Measurements from ENCODE around the gene HEATR9. TPM values are rescaled to one million over a fixed set of nuclear protein-coding genes. Genes with fewer than 3 reads are reported as not detected.

Gene HEATR9
- total RNA-seq, 3 donors from 2014 or later = not detected

DNA sequence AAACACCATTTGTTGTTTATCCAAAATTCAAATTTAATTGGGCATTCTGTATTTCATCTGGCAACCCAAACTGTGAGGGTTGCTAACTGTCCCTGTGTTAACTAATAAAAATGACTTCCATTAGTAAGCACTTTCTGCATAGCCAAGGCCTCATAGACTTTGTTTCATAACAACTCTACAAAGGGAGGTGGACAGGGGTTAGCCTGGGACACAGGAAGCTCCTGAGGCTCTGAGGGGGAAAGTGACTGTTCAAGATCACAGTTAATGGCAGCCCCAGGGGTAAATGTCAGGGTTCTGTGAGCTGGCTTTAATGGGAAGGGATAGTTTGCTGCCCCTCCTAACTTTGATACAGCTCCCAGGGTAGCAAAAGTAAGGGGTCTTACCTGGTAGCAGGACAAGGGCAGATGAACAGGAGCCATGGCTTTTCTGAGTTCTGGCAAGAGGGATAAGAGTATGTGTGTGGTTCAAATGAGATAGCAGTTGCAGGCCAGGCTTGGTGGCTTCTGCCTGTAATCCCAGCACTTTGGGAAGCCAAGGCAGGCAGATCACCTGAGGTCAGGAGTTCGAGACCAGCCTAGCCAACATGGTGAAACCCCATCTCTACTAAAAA, 2.2 kb downstream of the HEATR9 start:
- TF ChIP-seq CTCF (IDR thresholded peaks at IDR 0.05) = no peak
- ATAC-seq = no peak
- no peak for DNase-seq
- no peaks in the 10 kb centered on the region for H3K4me1 ChIP-seq (ENCODE audit: low read depth)
- no peak overlapping the region for H3K4me3 ChIP-seq
- H3K36me3 ChIP-seq (ENCODE audit: low read depth) = no peaks in the 10 kb centered on the region
- no peaks in the 10 kb centered on the region for H3K9me3 ChIP-seq
- intact Hi-C loops (cut with DNase I, micrococcal nuclease) = no loop called here

DNA sequence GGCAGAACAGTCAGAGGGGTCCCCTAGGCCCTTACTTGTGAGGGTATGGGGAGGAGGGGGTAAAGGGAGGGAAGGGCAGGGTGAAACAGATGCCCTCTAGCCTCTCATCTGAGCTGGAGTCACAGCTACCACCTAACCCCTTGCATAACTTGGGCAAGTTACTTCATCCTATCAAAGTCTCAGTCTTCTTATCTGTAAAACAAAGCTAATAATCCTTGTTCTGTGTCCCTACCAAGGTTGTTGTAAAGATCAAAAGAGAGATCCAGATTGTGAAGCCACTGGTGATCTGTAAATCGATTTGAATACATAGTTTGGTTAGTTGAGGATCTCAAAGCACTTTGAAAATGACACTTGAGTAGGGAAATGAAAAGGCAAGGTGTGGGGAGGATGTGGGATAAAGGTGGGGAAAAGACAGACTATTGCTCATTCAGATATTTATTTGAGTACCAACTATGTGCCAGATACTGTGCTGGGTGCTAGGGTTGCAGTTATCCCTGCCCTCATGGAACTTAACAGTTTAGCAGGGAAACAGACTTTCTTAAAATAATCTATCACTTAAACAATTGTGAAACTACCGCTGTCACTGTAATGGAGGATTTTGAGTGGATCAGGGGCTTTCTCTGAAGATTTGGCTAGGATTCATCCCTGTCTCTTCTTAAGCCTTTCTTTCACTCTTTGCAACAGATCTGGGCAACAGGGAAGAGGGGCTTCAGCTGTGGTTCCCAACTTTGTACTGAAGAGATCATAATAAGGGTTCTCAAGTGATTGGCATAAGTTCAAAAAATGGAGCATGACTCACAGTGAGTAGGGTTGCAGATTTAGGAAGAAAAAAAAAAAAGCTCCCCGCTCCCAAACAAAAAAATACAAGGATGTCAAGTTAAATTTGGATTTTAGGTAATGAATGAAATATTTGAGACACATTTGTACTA, 3.0 kb downstream of the HEATR9 start:
- Histone ChIP-seq H3K4me1 (ENCODE audit: low read depth) (no peaks in the 10 kb centered on the region), H3K4me3 (no peak overlapping the region), H3K36me3 (ENCODE audit: low read depth) (no peaks in the 10 kb centered on the region), H3K9me3 (no peaks in the 10 kb centered on the region)
- intact Hi-C loops (cut with DNase I, micrococcal nuclease) = no loop called here
- DNase-seq (no peak), ATAC-seq (no peak)
- no peak for TF ChIP-seq CTCF (IDR thresholded peaks at IDR 0.05)

- intact Hi-C loops (cut with DNase I, micrococcal nuclease) = no loop called here
- no peak for DNase-seq
- TF ChIP-seq CTCF (IDR thresholded peaks at IDR 0.05) = no peak
- H3K4me3 ChIP-seq = no peak overlapping the region
- no peak for ATAC-seq
- no peaks in the 10 kb centered on the region for H3K36me3 ChIP-seq (ENCODE audit: low read depth)
- no peaks in the 10 kb centered on the region for H3K4me1 ChIP-seq (ENCODE audit: low read depth)
- no peaks in the 10 kb centered on the region for H3K9me3 ChIP-seq
Observed at GRCh38 chr17:35864853-35865252, 3.8 kb downstream of the HEATR9 start.

DNA sequence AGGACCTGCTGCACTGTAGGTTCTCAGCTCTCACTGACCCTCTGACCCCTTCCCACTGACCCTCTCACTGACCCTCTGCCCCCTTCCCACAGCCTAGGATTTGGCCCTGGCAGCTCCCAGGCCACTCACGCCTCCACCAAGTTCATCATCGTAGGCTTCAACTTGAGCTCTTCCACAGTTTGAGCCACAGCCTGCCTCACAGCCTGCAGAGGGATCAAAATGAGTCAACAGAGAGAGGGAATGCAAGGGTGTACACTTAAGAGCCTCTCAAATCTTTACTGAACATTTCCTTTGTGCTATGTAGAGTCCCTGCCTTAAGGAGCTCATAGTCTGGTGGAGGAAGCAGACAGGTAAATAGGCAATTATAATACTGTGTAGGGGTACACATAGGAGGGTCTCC, 12.1 kb downstream of the HEATR9 start:
- Histone ChIP-seq H3K9me3 (no peaks in the 10 kb centered on the region), H3K4me1 (ENCODE audit: low read depth) (no peaks in the 10 kb centered on the region), H3K36me3 (ENCODE audit: low read depth) (no peaks in the 10 kb centered on the region), H3K4me3 (no peak overlapping the region)
- intact Hi-C loops (cut with DNase I, micrococcal nuclease) = no loop called here
- TF ChIP-seq CTCF (IDR thresholded peaks at IDR 0.05) = no peak
- DNase-seq = no peak
- no peak for ATAC-seq

- DNase-seq = no peak
- no peak for TF ChIP-seq CTCF (IDR thresholded peaks at IDR 0.05)
- intact Hi-C loops (cut with DNase I, micrococcal nuclease) = no loop called here
- Histone ChIP-seq H3K36me3 (ENCODE audit: low read depth) (no peaks in the 10 kb centered on the region), H3K4me1 (ENCODE audit: low read depth) (no peaks in the 10 kb centered on the region), H3K9me3 (no peaks in the 10 kb centered on the region), H3K4me3 (no peak overlapping the region)
- ATAC-seq = no peak
Observed at GRCh38 chr17:35855965-35856364, 12.7 kb downstream of the HEATR9 start.

Data from mucosa of descending colon (tissue), 3 donors.